ENCODE data around the gene LRMDA. TPM values are rescaled to one million over a fixed set of nuclear protein-coding genes. Genes with fewer than 3 reads are reported as not detected.

Gene LRMDA
- total RNA-seq, 5 donors from 2014 or later (not counting 1 experiment from before 2014, with no cell fraction given), result 0.30 to 1.2 TPM; not detected in 3

DNA sequence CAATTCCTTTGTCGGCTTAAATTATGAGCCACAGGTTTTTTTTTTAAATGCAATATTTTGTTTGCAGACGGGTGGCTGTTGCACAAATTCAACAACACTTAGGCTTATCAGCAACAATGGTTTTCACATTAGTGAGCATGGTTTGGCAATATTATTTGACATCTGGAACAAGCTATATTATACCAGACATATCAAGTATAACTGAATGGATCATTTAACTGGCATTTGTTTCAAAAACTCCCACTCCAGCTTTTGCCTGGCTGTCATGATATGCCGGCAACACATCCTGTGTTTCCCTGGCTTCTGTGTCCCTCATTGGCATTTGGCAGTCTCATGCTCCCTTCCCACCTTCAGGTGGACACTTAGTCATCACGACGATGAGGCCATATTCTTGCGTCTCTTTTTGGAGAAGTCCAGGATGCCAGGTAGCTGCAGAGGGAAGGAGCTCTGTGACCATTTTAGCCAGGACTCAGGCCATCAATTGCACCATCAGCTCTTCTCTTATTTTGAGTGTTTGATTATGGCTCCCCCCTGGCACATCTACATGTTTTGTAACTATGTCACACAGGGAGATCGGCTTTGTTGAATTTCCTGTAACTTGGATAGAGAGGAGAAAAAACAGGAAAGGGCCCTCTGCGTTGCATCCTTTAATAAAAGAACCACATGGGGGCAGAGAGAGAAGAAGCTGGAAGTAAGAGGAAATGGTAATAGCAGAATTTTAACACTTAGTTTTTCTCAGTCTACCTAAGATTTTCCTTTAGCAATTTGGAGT lies 413.9 kb downstream of the LRMDA start:
- Histone ChIP-seq H3K27me3 (replicated peaks in 1 of 2; ENCODE audit: control insufficient read depth in 2 of 2, extremely low read depth in 1 of 2, insufficient read depth in 2 of 2, low read length in 1 of 2) (no peaks in the 10 kb centered on the region), H3K4me3 (ENCODE audit: control insufficient read depth in 1 of 2, extremely low read depth in 1 of 2, low read length in 1 of 2) (no peak overlapping the region), H3K27ac (ENCODE audit: low read length) (no peak overlapping the region), H3K4me1 (ENCODE audit: control insufficient read depth in 1 of 2, extremely low read depth in 1 of 2, insufficient read depth in 2 of 2, low read length in 2 of 2) (no peaks in the 10 kb centered on the region), H3K36me3 (ENCODE audit: control insufficient read depth in 2 of 2, extremely low read depth in 1 of 2, insufficient read depth in 1 of 2, low read length in 1 of 2) (no peaks in the 10 kb centered on the region), H3K9me3 (no peaks in the 10 kb centered on the region)
- Mint-ChIP-seq H3K9me3 (no peaks in the 10 kb centered on the region), H3K27ac (no peak overlapping the region), H3K27me3 (peaks cover 3 to 13% of the 10 kb centered on the region in 2 donors), H3K4me1 (no peaks in the 10 kb centered on the region), H3K36me3 (no peaks in the 10 kb centered on the region), H3K4me3 (no peak overlapping the region)
- WGBS (ENCODE audit: insufficient coverage), result 67% methylated on average over 4 of the region's 8 CpGs
- ATAC-seq (replicated peaks in 1 of 4) (no peak), DNase-seq (no peak)
- ChIA-PET CTCF (no interaction called here), POLR2A (no interaction called here)

DNA sequence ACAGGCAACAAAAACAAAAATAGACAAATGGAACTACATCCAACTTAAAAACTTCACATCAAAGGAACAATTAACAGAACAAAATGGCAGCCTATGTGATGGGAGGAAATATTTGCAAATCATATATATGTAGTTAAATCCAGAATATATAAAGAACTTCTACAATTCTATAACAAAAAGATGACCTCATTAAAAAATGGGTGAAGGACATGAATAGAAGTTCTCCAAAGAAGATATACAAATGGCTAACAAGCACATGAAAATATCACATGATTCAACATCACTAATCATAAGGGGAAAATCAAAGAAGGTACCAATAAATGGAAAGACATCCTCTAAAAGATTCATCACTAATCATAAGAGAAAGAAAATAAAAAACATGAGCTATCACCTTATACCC lies 416.1 kb downstream of the LRMDA start:
- no peak overlapping the region for H3K4me3 Mint-ChIP-seq
- no peaks in the 10 kb centered on the region for H3K36me3 ChIP-seq (ENCODE audit: control insufficient read depth in 2 of 2, extremely low read depth in 1 of 2, insufficient read depth in 1 of 2, low read length in 1 of 2)

DNA sequence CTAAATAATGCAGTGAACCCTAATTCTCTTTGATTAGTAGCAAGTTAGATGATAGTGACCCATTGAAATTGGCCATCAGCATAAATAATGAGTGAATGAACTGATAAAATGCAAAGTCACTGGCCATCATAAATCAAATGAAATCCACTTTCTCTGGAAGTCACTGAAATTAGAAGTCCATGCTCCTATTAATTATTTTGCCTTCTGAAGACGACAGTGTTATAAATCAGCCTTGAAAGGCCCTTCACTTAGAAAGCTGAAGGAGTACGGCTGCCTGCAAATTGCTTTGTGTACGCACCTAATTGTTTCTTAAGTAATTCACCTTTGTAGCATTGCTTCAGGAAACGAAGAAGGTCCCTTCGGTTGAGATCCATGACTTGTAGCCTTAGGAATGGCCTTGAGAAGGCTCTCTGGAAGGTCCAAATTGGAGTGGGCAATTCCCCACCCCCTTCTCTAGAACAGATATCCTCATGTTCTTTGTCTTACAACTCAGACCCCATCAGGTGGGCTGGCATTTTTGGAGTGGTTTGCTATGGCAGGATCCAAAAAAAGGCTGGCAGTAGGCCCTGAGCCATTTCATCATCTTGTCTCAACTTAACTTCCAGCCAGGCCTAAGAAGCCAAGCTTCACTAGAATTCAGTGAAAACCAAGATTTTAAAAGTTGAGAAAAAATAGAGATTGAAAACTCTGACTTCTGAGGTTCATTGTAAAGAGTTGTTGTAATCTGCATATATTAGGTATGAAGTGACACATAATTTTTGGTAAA lies 420.3 kb downstream of the LRMDA start:
- Mint-ChIP-seq H3K27ac (no peak overlapping the region), H3K27me3 (no peaks in the 10 kb centered on the region), H3K36me3 (no peaks in the 10 kb centered on the region), H3K9me3 (no peaks in the 10 kb centered on the region), H3K4me3 (no peak overlapping the region), H3K4me1 (no peaks in the 10 kb centered on the region)
- ATAC-seq (replicated peaks in 1 of 4) (no peak), DNase-seq (no peak)
- Histone ChIP-seq H3K36me3 (ENCODE audit: control insufficient read depth in 2 of 2, extremely low read depth in 1 of 2, insufficient read depth in 1 of 2, low read length in 1 of 2) (no peaks in the 10 kb centered on the region), H3K27ac (ENCODE audit: low read length) (no peak overlapping the region), H3K4me1 (ENCODE audit: control insufficient read depth in 1 of 2, extremely low read depth in 1 of 2, insufficient read depth in 2 of 2, low read length in 2 of 2) (no peaks in the 10 kb centered on the region), H3K4me3 (ENCODE audit: control insufficient read depth in 1 of 2, extremely low read depth in 1 of 2, low read length in 1 of 2) (no peak overlapping the region), H3K9me3 (no peaks in the 10 kb centered on the region), H3K27me3 (replicated peaks in 1 of 2; ENCODE audit: control insufficient read depth in 2 of 2, extremely low read depth in 1 of 2, insufficient read depth in 2 of 2, low read length in 1 of 2) (no peaks in the 10 kb centered on the region)
- WGBS (ENCODE audit: insufficient coverage), result 77% methylated on average over 5 of the region's 5 CpGs
- POLR2A ChIA-PET, result no interaction called here
- CTCF ChIA-PET, result no interaction called here

More for the DNA sequence above, 416.1 kb downstream of the LRMDA start:
- Mint-ChIP-seq H3K36me3 (no peaks in the 10 kb centered on the region), H3K27ac (no peak overlapping the region), H3K27me3 (peaks cover 3 to 13% of the 10 kb centered on the region in 2 donors), H3K9me3 (no peaks in the 10 kb centered on the region), H3K4me1 (no peaks in the 10 kb centered on the region)
- CTCF ChIA-PET, result no interaction called here
- Histone ChIP-seq H3K4me1 (ENCODE audit: control insufficient read depth in 1 of 2, extremely low read depth in 1 of 2, insufficient read depth in 2 of 2, low read length in 2 of 2) (no peaks in the 10 kb centered on the region), H3K27ac (ENCODE audit: low read length) (no peak overlapping the region), H3K9me3 (no peaks in the 10 kb centered on the region), H3K4me3 (ENCODE audit: control insufficient read depth in 1 of 2, extremely low read depth in 1 of 2, low read length in 1 of 2) (no peak overlapping the region), H3K27me3 (replicated peaks in 1 of 2; ENCODE audit: control insufficient read depth in 2 of 2, extremely low read depth in 1 of 2, insufficient read depth in 2 of 2, low read length in 1 of 2) (no peaks in the 10 kb centered on the region)
- DNase-seq, result no peak
- POLR2A ChIA-PET, result interaction anchor here in 1 of 2 donors (0.6 kb wide), 1 partner anchor 8 kb away, joined by 7 read pairs; no protein-coding TSS in a partner anchor
- ATAC-seq (replicated peaks in 1 of 4), result no peak

GRCh38 chr10:75852851-75853484 lies 421.5 kb downstream of the LRMDA start:
- Mint-ChIP-seq H3K36me3 (no peaks in the 10 kb centered on the region), H3K4me3 (no peak overlapping the region), H3K27me3 (no peaks in the 10 kb centered on the region), H3K27ac (no peak overlapping the region), H3K4me1 (no peaks in the 10 kb centered on the region), H3K9me3 (no peaks in the 10 kb centered on the region)
- ChIA-PET POLR2A (no interaction called here), CTCF (no interaction called here)
- no peaks in the 10 kb centered on the region for H3K9me3 ChIP-seq
- no peak overlapping the region for H3K4me3 ChIP-seq (ENCODE audit: control insufficient read depth in 1 of 2, extremely low read depth in 1 of 2, low read length in 1 of 2)
- H3K27ac ChIP-seq (ENCODE audit: low read length), result no peak overlapping the region
- ATAC-seq (replicated peaks in 1 of 4), result no peak
- WGBS (ENCODE audit: insufficient coverage), result no CpG with 5 or more reads among the region's 3 CpGs
- H3K27me3 ChIP-seq (replicated peaks in 1 of 2; ENCODE audit: control insufficient read depth in 2 of 2, extremely low read depth in 1 of 2, insufficient read depth in 2 of 2, low read length in 1 of 2), result peaks cover 0 to 2% of the 10 kb centered on the region in 2 experiments
- no peaks in the 10 kb centered on the region for H3K4me1 ChIP-seq (ENCODE audit: control insufficient read depth in 1 of 2, extremely low read depth in 1 of 2, insufficient read depth in 2 of 2, low read length in 2 of 2)
- DNase-seq, result no peak
- no peaks in the 10 kb centered on the region for H3K36me3 ChIP-seq (ENCODE audit: control insufficient read depth in 2 of 2, extremely low read depth in 1 of 2, insufficient read depth in 1 of 2, low read length in 1 of 2)

DNA sequence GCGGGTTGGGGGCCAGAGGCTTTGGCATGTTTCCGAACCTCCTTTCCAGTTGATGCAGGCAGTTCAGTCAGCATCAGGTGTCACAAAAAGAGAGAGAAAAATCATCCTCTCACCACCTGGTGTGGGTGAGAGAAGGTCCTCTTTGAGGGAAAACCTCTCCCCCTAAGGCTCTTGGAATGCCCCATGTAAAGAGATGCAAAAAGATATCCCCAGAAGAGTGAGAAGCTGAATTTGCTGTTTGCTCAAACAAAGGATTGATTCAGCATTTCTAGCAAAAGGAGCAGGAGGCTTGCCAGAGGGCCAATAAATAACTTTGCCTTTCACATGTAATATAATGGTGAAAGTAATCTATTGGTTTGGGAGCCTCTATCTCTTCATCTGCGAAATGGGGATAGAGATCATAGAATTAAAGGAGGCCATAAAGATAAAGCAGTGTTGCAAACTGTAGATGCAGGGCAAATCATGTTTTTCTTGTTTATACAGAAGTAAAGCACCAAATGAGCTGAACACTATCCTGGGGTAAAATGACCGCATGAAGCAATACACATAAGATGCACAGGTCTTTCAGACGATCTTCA lies 425.9 kb downstream of the LRMDA start:
- H3K4me3 ChIP-seq (ENCODE audit: control insufficient read depth in 1 of 2, extremely low read depth in 1 of 2, low read length in 1 of 2), result no peak overlapping the region
- H3K27ac ChIP-seq (ENCODE audit: low read length), result no peak overlapping the region
- no peaks in the 10 kb centered on the region for H3K4me1 ChIP-seq (ENCODE audit: control insufficient read depth in 1 of 2, extremely low read depth in 1 of 2, insufficient read depth in 2 of 2, low read length in 2 of 2)
- ChIA-PET POLR2A (no interaction called here), CTCF (no interaction called here)
- Mint-ChIP-seq H3K4me1 (no peaks in the 10 kb centered on the region), H3K9me3 (no peaks in the 10 kb centered on the region), H3K4me3 (no peak overlapping the region), H3K27ac (no peak overlapping the region), H3K36me3 (no peaks in the 10 kb centered on the region), H3K27me3 (no peaks in the 10 kb centered on the region)
- ATAC-seq (replicated peaks in 1 of 4) (no peak), DNase-seq (no peak)
- no peaks in the 10 kb centered on the region for H3K9me3 ChIP-seq
- H3K36me3 ChIP-seq (ENCODE audit: control insufficient read depth in 2 of 2, extremely low read depth in 1 of 2, insufficient read depth in 1 of 2, low read length in 1 of 2), result no peaks in the 10 kb centered on the region
- WGBS (ENCODE audit: insufficient coverage), result 86% methylated on average over 1 of the region's 5 CpGs
- H3K27me3 ChIP-seq (replicated peaks in 1 of 2; ENCODE audit: control insufficient read depth in 2 of 2, extremely low read depth in 1 of 2, insufficient read depth in 2 of 2, low read length in 1 of 2), result peaks cover 0 to 2% of the 10 kb centered on the region in 2 experiments

- Histone ChIP-seq H3K27ac (ENCODE audit: low read length) (no peak overlapping the region), H3K4me1 (ENCODE audit: control insufficient read depth in 1 of 2, extremely low read depth in 1 of 2, insufficient read depth in 2 of 2, low read length in 2 of 2) (no peaks in the 10 kb centered on the region), H3K27me3 (replicated peaks in 1 of 2; ENCODE audit: control insufficient read depth in 2 of 2, extremely low read depth in 1 of 2, insufficient read depth in 2 of 2, low read length in 1 of 2) (peaks cover 0 to 2% of the 10 kb centered on the region in 2 experiments), H3K4me3 (ENCODE audit: control insufficient read depth in 1 of 2, extremely low read depth in 1 of 2, low read length in 1 of 2) (no peak overlapping the region), H3K36me3 (ENCODE audit: control insufficient read depth in 2 of 2, extremely low read depth in 1 of 2, insufficient read depth in 1 of 2, low read length in 1 of 2) (no peaks in the 10 kb centered on the region), H3K9me3 (no peaks in the 10 kb centered on the region)
- no peak for ATAC-seq (replicated peaks in 1 of 4)
- Mint-ChIP-seq H3K4me1 (no peaks in the 10 kb centered on the region), H3K36me3 (no peaks in the 10 kb centered on the region), H3K4me3 (no peak overlapping the region), H3K27me3 (no peaks in the 10 kb centered on the region), H3K9me3 (no peaks in the 10 kb centered on the region), H3K27ac (no peak overlapping the region)
- WGBS (ENCODE audit: insufficient coverage), result 85% methylated on average over 4 of the region's 4 CpGs
- ChIA-PET CTCF (no interaction called here), POLR2A (no interaction called here)
- no peak for DNase-seq
These were observed 426.5 kb downstream of the LRMDA start for GRCh38 chr10:75857896-75858295.

Measured in T-cell (primary cell).